Hepatocyte (in vitro differentiated cells): Measurements from ENCODE around the gene SHANK2. TPM values are rescaled to one million over a fixed set of nuclear protein-coding genes. Genes with fewer than 3 reads are reported as not detected.

Source experiments
- DNase-seq: peaks from one replicate; pipeline ENCODE4 v3.0.0-alpha.2; 2016; ENCODE audit warnings: low spot score
- H2AFZ ChIP-seq: fragments of 200-600 bp; sonication (generic); 2 replicates; pipeline ENCODE4 v1.6.0; 2016; ENCODE audit warnings: antibody characterized with exemption, mild to moderate bottlenecking
- H3K27ac ChIP-seq: fragments of 200-600 bp; sonication (generic); 2 replicates; pipeline ENCODE4 v1.5.1; 2016; ENCODE audit warnings: mild to moderate bottlenecking
- H3K27me3 ChIP-seq: fragments of 200-600 bp; sonication (generic); 2 replicates; pipeline ENCODE4 v1.6.1; 2016
- H3K36me3 ChIP-seq: fragments of 200-600 bp; sonication (generic); replicated peaks from 2 replicates; pipeline ENCODE4 v1.5.1; 2016; ENCODE audit warnings: low read depth; ENCODE audit not compliant: insufficient read depth
- H3K4me1 ChIP-seq: fragments of 200-600 bp; sonication (generic); 2 replicates; pipeline ENCODE4 v1.5.1; 2016; ENCODE audit warnings: mild to moderate bottlenecking, moderate library complexity; ENCODE audit not compliant: insufficient read depth
- H3K4me2 ChIP-seq: fragments of 200-600 bp; sonication (generic); 2 replicates; pipeline ENCODE4 v1.6.0; 2016
- H3K4me3 ChIP-seq: fragments of 200-600 bp; sonication (generic); 2 replicates; pipeline ENCODE4 v1.5.1; 2016; ENCODE audit warnings: mild to moderate bottlenecking
- H3K79me2 ChIP-seq: fragments of 200-600 bp; sonication (generic); 2 replicates; pipeline ENCODE4 v1.6.0; 2017; ENCODE audit warnings: mild to moderate bottlenecking
- H3K9me2 ChIP-seq: fragments of 200-600 bp; sonication (generic); replicated peaks from 2 replicates; pipeline ENCODE4 v1.6.0; 2017; ENCODE audit warnings: mild to moderate bottlenecking; ENCODE audit not compliant: insufficient read depth
- H3K9me3 ChIP-seq: fragments of 200-600 bp; sonication (generic); 2 replicates; pipeline ENCODE4 v1.5.1; 2016; ENCODE audit warnings: low read depth, mild to moderate bottlenecking
- H4K20me1 ChIP-seq: fragments of 200-600 bp; sonication (generic); 2 replicates; pipeline ENCODE4 v1.6.0; 2016; ENCODE audit warnings: mild to moderate bottlenecking; ENCODE audit not compliant: insufficient read depth, poor library complexity, severe bottlenecking
- CTCF ChIP-seq: fragments of 200-600 bp; sonication (generic); IDR thresholded peaks from 2 replicates; pipeline ENCODE4 v1.5.1; 2016; ENCODE audit warnings: antibody characterized with exemption, mild to moderate bottlenecking; ENCODE audit not compliant: poor library complexity
- EZH2 ChIP-seq: fragments of 200-600 bp; sonication (generic); IDR thresholded peaks from 2 replicates; pipeline ENCODE4 v1.6.1; 2016; ENCODE audit warnings: antibody characterized with exemption, mild to moderate bottlenecking, borderline replicate concordance
- EZH2phosphoT487 ChIP-seq: fragments of 200-600 bp; sonication (generic); IDR thresholded peaks from one replicate; pipeline ENCODE4 v1.6.1; 2018; ENCODE audit warnings: antibody characterized with exemption, mild to moderate bottlenecking, low read depth, moderate library complexity; ENCODE audit not compliant: unreplicated experiment, severe bottlenecking
- WGBS: methylation state at CpG from one replicate; pipeline ENCODE4 v1.1.6; 2016; ENCODE audit warnings: low lambda C conversion rate; ENCODE audit errors: missing lambda C conversion rate; 5-methylcytosine and 5-hydroxymethylcytosine counted together
- polyA plus RNA-seq: library from polyadenylated mRNA; unstranded; fragments of >200 nt; fragmentation: Nextera tagmentation; extraction: Ambion mirVana; gene quantifications from 2 replicates; pipeline ENCODE4 v1.2.1, GENCODE V29; 2016
- total RNA-seq: library from RNA; depleted of rRNA; stranded (reverse); fragments of >200 nt; gene quantifications from 2 replicates; pipeline ENCODE4 v1.2.3, GENCODE V29; 2014

The SHANK2 gene
- total and polyA plus RNA-seq, 2 experiments from 2014 or later, result 17.3 to 20.7 TPM

GRCh38 chr11:71239581-71239980 is 12.8 kb downstream of the SHANK2 start:
- 78% methylated on average over 7 of the region's 7 CpGs for WGBS
- H3K4me2 ChIP-seq, result no peak overlapping the region

GRCh38 chr11:71238941-71239340 is 13.4 kb downstream of the SHANK2 start:
- WGBS, result 95% methylated on average over 7 of the region's 7 CpGs
- peaks cover 18% of the 10 kb centered on the region for H3K4me1 ChIP-seq
- H3K4me3 ChIP-seq, result no peak overlapping the region
- no peaks in the 10 kb centered on the region for H3K9me2 ChIP-seq
- peaks cover 57% of the 10 kb centered on the region for H3K79me2 ChIP-seq
- no peaks in the 10 kb centered on the region for H3K36me3 ChIP-seq
- DNase-seq, result no peak
- no peaks in the 10 kb centered on the region for H3K9me3 ChIP-seq
- H3K4me2 ChIP-seq, result no peak overlapping the region
- H4K20me1 ChIP-seq, result no peaks in the 10 kb centered on the region
- TF ChIP-seq CTCF (no peak), EZH2 (no peak), EZH2phosphoT487 (no peak)
- H3K27ac ChIP-seq, result no peak overlapping the region
- H2AFZ ChIP-seq, result no peak overlapping the region
- no peaks in the 10 kb centered on the region for H3K27me3 ChIP-seq

More at GRCh38 chr11:71239581-71239980, 12.8 kb downstream of the SHANK2 start:
- Histone ChIP-seq H4K20me1 (no peaks in the 10 kb centered on the region), H3K9me2 (no peaks in the 10 kb centered on the region), H3K27ac (no peak overlapping the region), H3K79me2 (peaks cover 59% of the 10 kb centered on the region), H2AFZ (no peak overlapping the region), H3K27me3 (no peaks in the 10 kb centered on the region), H3K4me3 (no peak overlapping the region), H3K4me1 (peaks cover 18% of the 10 kb centered on the region), H3K36me3 (no peaks in the 10 kb centered on the region), H3K9me3 (no peaks in the 10 kb centered on the region)
- TF ChIP-seq CTCF (no peak), EZH2 (no peak), EZH2phosphoT487 (no peak)
- DNase-seq, result no peak

- Histone ChIP-seq H3K4me2 (no peak overlapping the region), H3K27ac (no peak overlapping the region), H3K9me2 (no peaks in the 10 kb centered on the region), H2AFZ (no peak overlapping the region), H3K4me1 (peaks cover 18% of the 10 kb centered on the region), H3K79me2 (peaks cover 53% of the 10 kb centered on the region), H3K36me3 (no peaks in the 10 kb centered on the region), H4K20me1 (no peaks in the 10 kb centered on the region), H3K27me3 (no peaks in the 10 kb centered on the region), H3K4me3 (no peak overlapping the region), H3K9me3 (no peaks in the 10 kb centered on the region)
- WGBS, result 93% methylated on average over 7 of the region's 8 CpGs
- TF ChIP-seq EZH2phosphoT487 (no peak), CTCF (no peak), EZH2 (no peak)
- DNase-seq, result no peak
Observed at GRCh38 chr11:71238285-71238875, 14.0 kb downstream of the SHANK2 start.

- Histone ChIP-seq H2AFZ (no peak overlapping the region), H3K79me2 (peaks cover 48% of the 10 kb centered on the region), H4K20me1 (no peaks in the 10 kb centered on the region), H3K4me1 (peaks cover 17% of the 10 kb centered on the region), H3K4me3 (no peak overlapping the region), H3K27ac (no peak overlapping the region), H3K9me3 (no peaks in the 10 kb centered on the region), H3K36me3 (no peaks in the 10 kb centered on the region), H3K27me3 (no peaks in the 10 kb centered on the region), H3K9me2 (no peaks in the 10 kb centered on the region), H3K4me2 (no peak overlapping the region)
- TF ChIP-seq EZH2phosphoT487 (no peak), EZH2 (no peak), CTCF (no peak)
- WGBS, result 90% methylated on average over 6 of the region's 6 CpGs
- no peak for DNase-seq
Observed at GRCh38 chr11:71237853-71238252, 14.5 kb downstream of the SHANK2 start.
